Suprapubic skin (tissue), 3 donors: ENCODE measurements around the gene IRF2BPL.
"Not testable (repeated sequence)": the region's sequence is repeated elsewhere in the genome, so short reads cannot be mapped to it uniquely, and the experiment has no call there.

Experiments
- CTCF ChIP-seq, 2 donors: fragments of 200-600 bp in 1 of 2; fragments of 450-650 bp in 1 of 2; sonication (generic) in 1 of 2; IDR thresholded peaks; one replicate each; pipeline ENCODE4 v1.5.1; 2016 to 2019; ENCODE audit warnings: antibody characterized with exemption in 2 of 2, mild to moderate bottlenecking in 1 of 2, moderate library complexity in 1 of 2
- EP300 ChIP-seq: sonication (generic); formaldehyde crosslinking; IDR thresholded peaks from one replicate; pipeline ENCODE4 v1.6.1; 2017; ENCODE audit warnings: antibody characterized with exemption

DNA sequence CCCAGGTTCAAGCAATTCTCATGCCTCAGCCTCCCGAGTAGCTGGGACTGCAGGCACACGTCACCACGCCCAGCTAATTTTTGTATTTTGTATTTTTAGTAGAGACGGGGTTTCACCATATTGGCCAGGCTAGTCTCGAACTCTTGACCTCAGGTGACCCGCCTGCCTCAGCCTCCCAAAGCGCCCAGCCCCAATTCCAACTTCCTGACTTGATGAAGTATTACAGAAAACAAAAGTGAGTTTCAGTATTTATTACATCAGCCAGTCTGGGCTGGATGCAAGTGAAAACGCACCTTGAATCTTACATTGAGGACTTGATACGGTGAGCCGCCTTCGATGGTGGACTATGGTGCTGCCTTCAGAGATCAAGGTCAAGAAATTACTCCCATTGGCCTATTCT lies 7.1 kb downstream of the IRF2BPL start:
- not testable (repeated sequence) for TF ChIP-seq CTCF (IDR thresholded peaks at IDR 0.05); EP300
